RWPE1 (cell line): ENCODE measurements around the gene CDK2.
A peak's percentile ranks its signal among the peaks of the same experiment; 100 is the strongest.

Source experiments
- CTCF ChIA-PET: fragments of 350-600 bp; sonication (Branson Sonifier 250); formaldehyde crosslinking; extraction: SDS; loops from one replicate; lab custom pipeline; 2021; lab: Yijun Ruan, JAX
- POLR2A ChIA-PET: fragments of 400-600 bp; formaldehyde crosslinking; extraction: SDS; loops from one replicate; lab custom pipeline; 2020; ENCODE audit warnings: antibody characterized with exemption; ENCODE audit not compliant: low non-redundant PET; lab: Yijun Ruan, JAX
- DNase-seq: peaks from one replicate; pipeline ENCODE4 v3.0.0; 2012; ENCODE audit warnings: low spot score
- H3K27ac ChIP-seq: fragments of 450-650 bp; 2 replicates; pipeline ENCODE4 v1.5.1; 2017
- TF ChIP-seq, protein P1 (sequence below): fragments of 450-650 bp; conservative IDR thresholded peaks from 2 replicates; pipeline ENCODE4 v1.5.1; 2017; ENCODE audit warnings: low read depth, mild to moderate bottlenecking

The CDK2 gene

DNA sequence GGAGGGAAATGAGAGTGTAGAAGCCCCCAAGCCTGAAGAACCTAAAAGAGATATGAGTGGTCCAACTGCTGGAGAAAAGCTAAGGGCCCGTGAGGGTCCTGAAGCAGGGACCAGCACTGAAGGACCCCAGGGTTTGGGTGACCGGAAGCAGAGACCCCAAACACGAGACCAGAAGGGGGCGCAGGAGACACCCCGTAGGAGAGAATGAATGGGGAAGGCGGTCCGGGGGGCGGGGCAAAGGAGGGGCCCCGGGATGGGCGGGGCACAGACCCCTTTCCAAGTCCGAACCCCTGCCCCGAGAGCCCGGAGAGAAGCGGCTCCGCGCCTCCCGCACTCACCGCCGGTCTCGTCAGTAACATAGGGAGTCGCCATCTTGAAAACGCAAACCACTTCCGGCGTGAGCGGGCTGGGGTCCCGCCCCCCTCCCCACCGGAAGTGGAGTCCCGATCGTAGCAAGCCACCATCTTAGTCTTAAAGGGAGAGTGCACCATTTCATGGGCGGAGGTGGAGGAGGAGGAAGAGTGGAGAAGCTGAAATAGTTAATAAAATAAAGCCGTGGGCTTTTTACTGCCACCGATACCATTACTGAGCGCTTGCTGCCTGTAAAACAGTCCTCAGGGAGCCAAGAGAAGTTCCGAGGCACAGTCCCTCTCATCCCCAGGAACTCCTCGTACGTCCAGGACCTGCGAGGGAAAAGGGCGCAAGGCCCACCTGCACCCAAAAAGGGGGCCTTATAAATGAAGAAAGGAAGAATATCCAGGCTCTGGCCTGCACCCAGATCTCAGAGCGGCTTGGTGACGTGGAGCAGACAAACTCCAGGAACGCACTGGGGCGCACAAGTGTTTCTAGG lies 39.7 kb upstream of the CDK2 start:
- DNase-seq: peak; percentile 95
- ChIA-PET CTCF (interaction anchor here (0.5 to 2.4 kb wide), 12 partner anchors 12 to 154 kb away, joined by 3 to 18 read pairs (median 4); no protein-coding TSS in a partner anchor), POLR2A (interaction anchor here (0.9 to 2.3 kb wide), 5 partner anchors 10 to 110 kb away, joined by 3 to 20 read pairs (median 4); partner anchors contain the start of genes DNAJC14 and SARNP)
- peak overlapping the region; percentile 99 for H3K27ac ChIP-seq
- TF ChIP-seq, protein P1, sequence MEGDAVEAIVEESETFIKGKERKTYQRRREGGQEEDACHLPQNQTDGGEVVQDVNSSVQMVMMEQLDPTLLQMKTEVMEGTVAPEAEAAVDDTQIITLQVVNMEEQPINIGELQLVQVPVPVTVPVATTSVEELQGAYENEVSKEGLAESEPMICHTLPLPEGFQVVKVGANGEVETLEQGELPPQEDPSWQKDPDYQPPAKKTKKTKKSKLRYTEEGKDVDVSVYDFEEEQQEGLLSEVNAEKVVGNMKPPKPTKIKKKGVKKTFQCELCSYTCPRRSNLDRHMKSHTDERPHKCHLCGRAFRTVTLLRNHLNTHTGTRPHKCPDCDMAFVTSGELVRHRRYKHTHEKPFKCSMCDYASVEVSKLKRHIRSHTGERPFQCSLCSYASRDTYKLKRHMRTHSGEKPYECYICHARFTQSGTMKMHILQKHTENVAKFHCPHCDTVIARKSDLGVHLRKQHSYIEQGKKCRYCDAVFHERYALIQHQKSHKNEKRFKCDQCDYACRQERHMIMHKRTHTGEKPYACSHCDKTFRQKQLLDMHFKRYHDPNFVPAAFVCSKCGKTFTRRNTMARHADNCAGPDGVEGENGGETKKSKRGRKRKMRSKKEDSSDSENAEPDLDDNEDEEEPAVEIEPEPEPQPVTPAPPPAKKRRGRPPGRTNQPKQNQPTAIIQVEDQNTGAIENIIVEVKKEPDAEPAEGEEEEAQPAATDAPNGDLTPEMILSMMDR: peak; percentile 87

DNA sequence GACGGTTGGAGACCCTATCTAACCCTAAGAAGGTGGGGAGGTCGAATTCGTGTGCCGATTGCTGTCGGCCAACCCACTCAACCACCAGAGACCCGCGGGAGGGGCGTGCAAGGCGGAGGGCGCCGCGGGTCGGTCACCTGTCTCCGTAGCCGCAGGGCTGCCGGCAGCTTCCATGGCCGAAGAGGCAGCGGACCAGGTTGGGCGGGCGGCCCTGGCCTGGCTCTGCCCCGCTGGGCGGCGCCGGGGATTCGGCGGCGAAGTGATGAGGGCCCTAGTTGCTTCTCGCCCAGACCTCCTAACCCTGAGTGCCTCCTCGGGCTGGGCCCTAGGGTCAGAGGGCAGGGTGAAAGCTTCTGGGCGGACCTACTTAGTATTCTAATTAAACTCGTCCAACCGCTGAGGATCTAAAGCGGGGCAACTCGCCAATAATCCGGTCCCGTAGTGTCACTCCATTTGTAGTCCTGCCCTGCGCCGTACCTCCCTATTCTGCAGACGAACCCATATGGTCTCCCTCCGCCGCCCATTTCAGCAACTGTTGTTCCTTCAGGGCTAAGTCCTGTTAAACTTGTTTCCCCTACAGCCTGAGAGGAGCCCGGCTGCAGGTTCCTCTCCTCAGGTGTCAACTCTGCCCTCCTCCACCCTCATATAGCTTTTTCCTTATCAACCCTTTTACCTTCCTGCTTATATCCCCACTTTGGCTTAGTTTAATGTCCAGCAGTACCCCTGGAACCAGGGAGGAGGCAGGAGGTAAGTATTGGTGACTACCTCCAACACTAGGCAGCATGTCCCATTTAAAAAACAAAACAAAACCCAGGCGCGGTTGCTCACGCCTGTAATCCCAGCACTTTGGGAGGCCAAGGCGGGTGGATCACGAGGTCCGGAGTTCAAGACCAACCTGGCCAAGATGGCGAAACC lies 38.8 kb upstream of the CDK2 start, which contains the start of gene PYM1:
TSS of gene PYM1 (minus strand) at position 307 of the 915 bp plus-strand sequence. CDS start at position 174, 133 bp downstream.
- peak within 1 kb of the TSS; percentile 99 for H3K27ac ChIP-seq
- ChIA-PET CTCF (interaction anchor here (0.5 to 2.4 kb wide), 3 partner anchors 12 to 119 kb away, joined by 3 to 18 read pairs (median 4); no protein-coding TSS in a partner anchor), POLR2A (interaction anchor here (0.6 to 1.2 kb wide), 4 partner anchors 9 to 110 kb away, joined by 3 to 4 read pairs (median 4); partner anchors contain the start of genes ORMDL2 and SARNP)
- TF ChIP-seq, protein P1: no peak
- peak; percentile 69 for DNase-seq

DNA sequence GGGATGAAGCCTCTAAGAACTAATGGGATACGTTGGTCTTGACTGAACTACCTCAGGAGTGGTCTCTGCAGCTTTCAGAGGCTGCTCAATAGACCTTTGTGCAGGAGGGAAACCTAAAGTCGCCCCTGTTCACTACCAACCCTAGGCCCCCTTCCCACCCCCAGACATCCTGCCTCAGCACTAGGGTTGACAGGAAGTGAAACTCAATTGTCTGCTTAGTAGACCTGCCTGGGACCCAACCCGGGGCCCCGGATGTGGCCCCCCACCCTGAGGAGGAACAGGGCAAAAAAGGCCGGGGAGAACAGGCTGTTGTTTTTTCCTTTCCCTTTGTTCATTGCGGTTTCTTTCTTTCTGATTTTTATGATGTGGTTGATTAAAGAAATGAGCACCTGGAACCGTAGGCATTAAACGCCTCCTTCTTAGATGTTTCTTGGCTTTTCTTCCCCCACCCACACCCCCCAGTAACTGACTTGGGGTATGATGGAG lies 37.3 kb upstream of the CDK2 start:
- TF ChIP-seq, protein P1: no peak
- peak overlapping the region; percentile 99 for H3K27ac ChIP-seq
- CTCF ChIA-PET: interaction anchor here (0.7 kb wide), 1 partner anchor 11 kb away, joined by 4 read pairs; no protein-coding TSS in a partner anchor
- DNase-seq: no peak
- POLR2A ChIA-PET: interaction anchor here (0.6 kb wide), 1 partner anchor 13 kb away, joined by 3 read pairs; no protein-coding TSS in a partner anchor

DNA sequence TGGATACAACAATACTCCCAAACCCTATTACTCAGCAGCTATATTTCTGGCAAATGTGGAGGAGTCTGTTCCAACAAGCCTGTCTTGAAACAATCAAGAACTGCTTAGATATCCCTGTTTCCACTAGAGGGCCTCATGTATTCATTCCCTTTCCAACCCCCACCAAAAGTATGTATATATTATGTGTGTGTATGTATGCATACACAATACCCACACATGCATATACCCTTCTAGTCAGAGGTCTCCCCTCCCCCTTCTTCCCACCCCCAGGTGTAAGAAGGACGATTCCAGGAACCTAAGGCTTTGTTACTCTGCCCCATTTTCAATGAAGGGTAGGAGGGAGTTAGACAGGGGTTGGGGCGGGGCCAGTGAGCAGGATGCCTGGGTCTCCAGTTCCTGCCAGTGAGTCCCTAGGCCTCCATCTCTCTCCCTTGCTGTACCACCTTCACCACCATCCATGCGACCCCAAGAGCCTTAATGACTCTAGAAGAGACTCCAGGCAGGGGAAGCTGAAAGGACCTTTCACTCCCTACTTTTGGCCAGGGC lies 35.8 kb upstream of the CDK2 start, which contains the start of gene DGKA:
TSS of gene DGKA (plus strand) at position 392 of the 546 bp plus-strand sequence. CDS start 5,342 bp downstream, outside the sequence.
- peak within 1 kb of the TSS; percentile 99 for H3K27ac ChIP-seq
- POLR2A ChIA-PET: no interaction called here
- DNase-seq: peak; percentile 77
- TF ChIP-seq, protein P1: peak; percentile 78
- CTCF ChIA-PET: interaction anchor here (0.5 to 1.5 kb wide), 7 partner anchors 9 to 248 kb away, joined by 3 to 6 read pairs (median 3); no protein-coding TSS in a partner anchor

DNA sequence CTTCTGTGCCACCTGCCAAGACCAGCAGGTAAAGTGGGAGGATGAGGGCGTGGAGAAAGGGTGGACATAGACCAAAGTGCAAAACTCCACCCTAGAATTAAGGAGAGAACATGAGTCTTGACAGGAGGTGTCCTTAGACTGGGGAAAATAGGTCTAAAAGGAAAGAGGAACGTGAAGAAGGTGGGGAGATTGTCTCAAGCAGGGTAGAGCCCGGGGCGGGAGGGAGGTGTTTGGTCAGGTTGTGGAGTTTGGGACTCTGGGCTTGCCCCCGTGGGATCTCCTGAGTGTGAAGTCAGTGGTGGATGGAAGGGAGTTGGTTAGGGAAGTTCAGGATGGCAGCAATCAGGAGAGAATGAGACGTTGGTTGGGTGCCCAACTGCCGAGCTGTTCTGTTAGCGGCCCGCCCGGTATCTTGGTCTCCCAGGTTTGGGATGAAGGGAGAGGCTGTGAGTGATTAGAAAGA lies 35.3 kb upstream of the CDK2 start:
- TF ChIP-seq, protein P1: no peak
- POLR2A ChIA-PET: interaction anchor here (0.6 kb wide), 4 partner anchors 42 to 102 kb away, joined by 3 read pairs; partner anchors contain the start of genes DNAJC14 and RAB5B
- no peak for DNase-seq
- CTCF ChIA-PET: interaction anchor here (0.6 to 1.5 kb wide), 5 partner anchors 10 to 1666 kb away, joined by 3 to 6 read pairs (median 3); no protein-coding TSS in a partner anchor
- H3K27ac ChIP-seq: peak overlapping the region; percentile 99
